ENCODE results near the gene STK38.
"Not testable (repeated sequence)": the region's sequence is repeated elsewhere in the genome, so short reads cannot be mapped to it uniquely, and the experiment has no call there.

The STK38 gene

GRCh38 chr6:36455486-36456027 is 91.7 kb downstream of the STK38 start:
- TF ChIP-seq CTCF (IDR thresholded peaks at IDR 0.05; ENCODE audit: low read depth, low read length, poor library complexity, severe bottlenecking) (no peak), EZH2phosphoT487 (IDR thresholded peaks at IDR 0.05; ENCODE audit: borderline replicate concordance, low read length) (no peak)
- Histone ChIP-seq H3K4me3 (ENCODE audit: low read length) (no peak overlapping the region), H3K36me3 (ENCODE audit: control insufficient read depth, low read length) (peaks cover 35% of the 10 kb centered on the region), H3K9me2 (replicated peaks; ENCODE audit: control insufficient read depth, low read length) (no peaks in the 10 kb centered on the region), H3K9me3 (ENCODE audit: control insufficient read depth, insufficient read depth, low read length) (no peaks in the 10 kb centered on the region), H4K20me1 (ENCODE audit: control insufficient read depth, insufficient read depth, low read depth, low read length) (0 out of 2 replicates have a peak, but pooled peaks cover 3% of the 10 kb centered on the region), H3K79me2 (ENCODE audit: control insufficient read depth, low read length) (peaks cover 97% of the 10 kb centered on the region), H3F3A (ENCODE audit: control insufficient read depth, insufficient read depth) (no peaks in the 10 kb centered on the region), H3K4me1 (ENCODE audit: control insufficient read depth, low read length) (no peaks in the 10 kb centered on the region), H3K27me3 (ENCODE audit: control insufficient read depth, low read length) (no peaks in the 10 kb centered on the region), H3K27ac (ENCODE audit: low read depth, low read length) (no peak overlapping the region), H3K4me2 (ENCODE audit: low read length) (no peak overlapping the region)

GRCh38 chr6:36452897-36453296 is 94.4 kb downstream of the STK38 start:
- not testable (repeated sequence) for H3K9me2 ChIP-seq (replicated peaks; ENCODE audit: control insufficient read depth, low read length); H4K20me1 ChIP-seq (ENCODE audit: control insufficient read depth, insufficient read depth, low read depth, low read length); H3F3A ChIP-seq (ENCODE audit: control insufficient read depth, insufficient read depth); H3K4me1 ChIP-seq (ENCODE audit: control insufficient read depth, low read length); H3K27me3 ChIP-seq (ENCODE audit: control insufficient read depth, low read length); H3K27ac ChIP-seq (ENCODE audit: low read depth, low read length); H3K9me3 ChIP-seq (ENCODE audit: control insufficient read depth, insufficient read depth, low read length); H3K4me3 ChIP-seq (ENCODE audit: low read length); H3K4me2 ChIP-seq (ENCODE audit: low read length)
- Histone ChIP-seq H3K79me2 (ENCODE audit: control insufficient read depth, low read length) (peaks cover 100% of the 10 kb centered on the region), H3K36me3 (ENCODE audit: control insufficient read depth, low read length) (peaks cover 52% of the 10 kb centered on the region)

- H3K79me2 ChIP-seq (ENCODE audit: control insufficient read depth, low read length): peaks cover 100% of the 10 kb centered on the region
- peaks cover 13% of the 10 kb centered on the region for H3K4me1 ChIP-seq (ENCODE audit: control insufficient read depth, low read length)
- H3K9me2 ChIP-seq (replicated peaks; ENCODE audit: control insufficient read depth, low read length); H3K9me3 ChIP-seq (ENCODE audit: control insufficient read depth, insufficient read depth, low read length); H3K4me3 ChIP-seq (ENCODE audit: low read length); H3F3A ChIP-seq (ENCODE audit: control insufficient read depth, insufficient read depth); H3K4me2 ChIP-seq (ENCODE audit: low read length); H4K20me1 ChIP-seq (ENCODE audit: control insufficient read depth, insufficient read depth, low read depth, low read length); H3K27ac ChIP-seq (ENCODE audit: low read depth, low read length); H3K27me3 ChIP-seq (ENCODE audit: control insufficient read depth, low read length): not testable (repeated sequence)
- H3K36me3 ChIP-seq (ENCODE audit: control insufficient read depth, low read length): peaks cover 61% of the 10 kb centered on the region
Observed at GRCh38 chr6:36449173-36449572, 98.1 kb downstream of the STK38 start.

GRCh38 chr6:36445621-36446020 is 101.7 kb downstream of the STK38 start:
- peaks cover 29% of the 10 kb centered on the region for H3K4me1 ChIP-seq (ENCODE audit: control insufficient read depth, low read length)
- no peak for TF ChIP-seq EZH2phosphoT487 (IDR thresholded peaks at IDR 0.05; ENCODE audit: borderline replicate concordance, low read length)
- TF ChIP-seq CTCF (IDR thresholded peaks at IDR 0.05; ENCODE audit: low read depth, low read length, poor library complexity, severe bottlenecking): no peak
- H3K9me3 ChIP-seq (ENCODE audit: control insufficient read depth, insufficient read depth, low read length): peaks cover 3% of the 10 kb centered on the region; the same call in 1 of the 2 replicates
- H3K4me3 ChIP-seq (ENCODE audit: low read length): no peak overlapping the region
- peaks cover 85% of the 10 kb centered on the region for H3K79me2 ChIP-seq (ENCODE audit: control insufficient read depth, low read length)
- H3K27ac ChIP-seq (ENCODE audit: low read depth, low read length): no peak overlapping the region
- H3K36me3 ChIP-seq (ENCODE audit: control insufficient read depth, low read length): peaks cover 45% of the 10 kb centered on the region
- H3K9me2 ChIP-seq (replicated peaks; ENCODE audit: control insufficient read depth, low read length): no peaks in the 10 kb centered on the region
- peak overlapping the region; percentile 27; the same call in 1 of the 2 replicates for H3K4me2 ChIP-seq (ENCODE audit: low read length)
- H3K27me3 ChIP-seq (ENCODE audit: control insufficient read depth, low read length): no peaks in the 10 kb centered on the region
- H4K20me1 ChIP-seq (ENCODE audit: control insufficient read depth, insufficient read depth, low read depth, low read length): no peaks in the 10 kb centered on the region
- peaks cover 17% of the 10 kb centered on the region for H3F3A ChIP-seq (ENCODE audit: control insufficient read depth, insufficient read depth)
